Fibroblast of lung (primary cell): ENCODE results near the gene PPIA.

ENCODE experiments used
- CTCF ChIP-seq, 2 donors: IDR thresholded peaks in 1 of 2; conservative IDR thresholded peaks in 1 of 2; 1 replicate in 1 of 2; 2 replicates in 1 of 2; pipeline ENCODE4 v1.5.1; 2011 to 2012; ENCODE audit warnings: low read length in 2 of 2, control low read depth in 1 of 2, inconsistent platforms in 1 of 2, low read depth in 1 of 2, mild to moderate bottlenecking in 1 of 2
- EZH2 ChIP-seq: IDR thresholded peaks from 2 replicates; pipeline ENCODE4 v1.5.1; 2012; ENCODE audit warnings: low read length, control low read depth, mild to moderate bottlenecking; ENCODE audit errors: missing control alignments

- TF ChIP-seq CTCF (conservative IDR thresholded peaks at IDR 0.05 in 1 of 2, IDR thresholded peaks at IDR 0.05 in 1 of 2; ENCODE audit: low read depth in 1 of 2, low read length in 2 of 2) (no peak), EZH2 (no peak)
Measured at GRCh38 chr7:44808914-44809393, 12.5 kb downstream of the PPIA start.
